ENCODE data around the gene RUNDC3A.

GRCh38 chr17:44363613-44364159, 55.3 kb downstream of the RUNDC3A start, which contains the start of gene FAM171A2:
- TF ChIP-seq POLR2AphosphoS5 (IDR thresholded peaks at IDR 0.05; ENCODE audit: borderline replicate concordance, low read depth, low read length) (no peak), EZH2 (IDR thresholded peaks at IDR 0.05) (no peak), FOXP2 (optimal IDR thresholded peaks at IDR 0.05; ENCODE audit: control extremely low read depth, extremely low read length, insufficient read depth) (no peak)

Measured in SK-N-MC (cell line).